Measurements from ENCODE around the gene SBF2.
"Not testable (repeated sequence)": the region's sequence is repeated elsewhere in the genome, so short reads cannot be mapped to it uniquely, and the experiment has no call there.

SBF2 gene

DNA sequence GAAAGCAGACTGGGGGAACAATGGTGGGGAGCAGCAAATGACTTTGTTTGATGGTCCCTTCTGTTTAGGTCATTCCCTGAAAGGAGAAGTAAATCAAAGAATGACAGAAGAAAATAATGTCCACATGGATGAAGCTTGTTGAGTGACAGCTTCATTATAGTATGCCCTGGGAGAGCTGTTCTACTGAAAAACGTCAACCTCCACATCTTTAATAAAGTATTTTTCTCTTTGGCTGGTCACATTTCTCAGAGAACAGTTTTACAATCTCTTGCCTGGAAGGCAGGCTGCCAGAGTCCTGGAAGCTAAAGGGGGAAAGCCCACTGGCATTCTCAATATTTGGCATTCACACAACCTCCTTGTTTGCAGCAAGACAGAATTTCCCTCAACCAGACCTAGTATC lies 342.2 kb downstream of the SBF2 start:
- no peak overlapping the region for H3K4me2 ChIP-seq (ENCODE audit: insufficient read depth, low read length)
- H3K27ac ChIP-seq (ENCODE audit: low read length), result no peak overlapping the region
- no peak overlapping the region for H2AFZ ChIP-seq (ENCODE audit: low read depth, low read length)
- no peaks in the 10 kb centered on the region for H3K27me3 ChIP-seq (ENCODE audit: insufficient read depth, low read length, poor library complexity)
- no peak for ATAC-seq (ENCODE audit: insufficient read depth, low read depth)
- H4K20me1 ChIP-seq (ENCODE audit: insufficient read depth, low read length), result no peaks in the 10 kb centered on the region
- H3K36me3 ChIP-seq (ENCODE audit: insufficient read depth, low read length), result no peaks in the 10 kb centered on the region
- H3K4me1 ChIP-seq (ENCODE audit: insufficient read depth, low read length), result no peaks in the 10 kb centered on the region
- no peaks in the 10 kb centered on the region for H3K9me3 ChIP-seq (ENCODE audit: insufficient read depth, low read length, severe bottlenecking)
- H3K9ac ChIP-seq (ENCODE audit: low read depth, low read length), result no peak overlapping the region
- TF ChIP-seq, protein P1, sequence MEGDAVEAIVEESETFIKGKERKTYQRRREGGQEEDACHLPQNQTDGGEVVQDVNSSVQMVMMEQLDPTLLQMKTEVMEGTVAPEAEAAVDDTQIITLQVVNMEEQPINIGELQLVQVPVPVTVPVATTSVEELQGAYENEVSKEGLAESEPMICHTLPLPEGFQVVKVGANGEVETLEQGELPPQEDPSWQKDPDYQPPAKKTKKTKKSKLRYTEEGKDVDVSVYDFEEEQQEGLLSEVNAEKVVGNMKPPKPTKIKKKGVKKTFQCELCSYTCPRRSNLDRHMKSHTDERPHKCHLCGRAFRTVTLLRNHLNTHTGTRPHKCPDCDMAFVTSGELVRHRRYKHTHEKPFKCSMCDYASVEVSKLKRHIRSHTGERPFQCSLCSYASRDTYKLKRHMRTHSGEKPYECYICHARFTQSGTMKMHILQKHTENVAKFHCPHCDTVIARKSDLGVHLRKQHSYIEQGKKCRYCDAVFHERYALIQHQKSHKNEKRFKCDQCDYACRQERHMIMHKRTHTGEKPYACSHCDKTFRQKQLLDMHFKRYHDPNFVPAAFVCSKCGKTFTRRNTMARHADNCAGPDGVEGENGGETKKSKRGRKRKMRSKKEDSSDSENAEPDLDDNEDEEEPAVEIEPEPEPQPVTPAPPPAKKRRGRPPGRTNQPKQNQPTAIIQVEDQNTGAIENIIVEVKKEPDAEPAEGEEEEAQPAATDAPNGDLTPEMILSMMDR (IDR thresholded peaks at IDR 0.05; ENCODE audit: borderline replicate concordance, extremely low read depth, low read length, poor library complexity, severe bottlenecking), result no peak
- TF ChIP-seq EZH2 (IDR thresholded peaks at IDR 0.05; ENCODE audit: borderline replicate concordance, low read depth, low read length, severe bottlenecking), result no peak
- no peak for DNase-seq
- H3K4me3 ChIP-seq (ENCODE audit: low read depth in 1 of 2, low read length in 2 of 2), result no peak overlapping the region
- no peaks in the 10 kb centered on the region for H3K79me2 ChIP-seq (ENCODE audit: insufficient read depth, low read length)

GRCh38 chr11:9950462-9950861 lies 343.6 kb downstream of the SBF2 start:
- Histone ChIP-seq H3K4me3 (ENCODE audit: low read depth in 1 of 2, low read length in 2 of 2) (no peak overlapping the region), H3K27ac (ENCODE audit: low read length) (no peak overlapping the region), H3K9ac (ENCODE audit: low read depth, low read length) (no peak overlapping the region), H3K9me3 (ENCODE audit: insufficient read depth, low read length, severe bottlenecking) (no peaks in the 10 kb centered on the region), H3K79me2 (ENCODE audit: insufficient read depth, low read length) (no peaks in the 10 kb centered on the region), H3K36me3 (ENCODE audit: insufficient read depth, low read length) (0 out of 2 replicates have a peak, but pooled peaks cover 6% of the 10 kb centered on the region), H3K4me2 (ENCODE audit: insufficient read depth, low read length) (no peak overlapping the region), H3K4me1 (ENCODE audit: insufficient read depth, low read length) (no peaks in the 10 kb centered on the region), H4K20me1 (ENCODE audit: insufficient read depth, low read length) (no peaks in the 10 kb centered on the region), H3K27me3 (ENCODE audit: insufficient read depth, low read length, poor library complexity) (no peaks in the 10 kb centered on the region), H2AFZ (ENCODE audit: low read depth, low read length) (no peak overlapping the region)
- no peak for TF ChIP-seq EZH2 (IDR thresholded peaks at IDR 0.05; ENCODE audit: borderline replicate concordance, low read depth, low read length, severe bottlenecking)
- ATAC-seq (ENCODE audit: insufficient read depth, low read depth), result no peak
- DNase-seq, result no peak

GRCh38 chr11:9947231-9947864 lies 346.7 kb downstream of the SBF2 start:
- H3K9ac ChIP-seq (ENCODE audit: low read depth, low read length), result no peak overlapping the region
- H3K4me2 ChIP-seq (ENCODE audit: insufficient read depth, low read length), result no peak overlapping the region
- no peaks in the 10 kb centered on the region for H3K79me2 ChIP-seq (ENCODE audit: insufficient read depth, low read length)
- H3K9me3 ChIP-seq (ENCODE audit: insufficient read depth, low read length, severe bottlenecking), result no peaks in the 10 kb centered on the region
- H3K27me3 ChIP-seq (ENCODE audit: insufficient read depth, low read length, poor library complexity), result no peaks in the 10 kb centered on the region
- no peak overlapping the region for H3K27ac ChIP-seq (ENCODE audit: low read length)
- DNase-seq, result no peak
- H3K4me1 ChIP-seq (ENCODE audit: insufficient read depth, low read length), result no peaks in the 10 kb centered on the region
- TF ChIP-seq, protein P1 (IDR thresholded peaks at IDR 0.05; ENCODE audit: borderline replicate concordance, extremely low read depth, low read length, poor library complexity, severe bottlenecking), result no peak
- TF ChIP-seq EZH2 (IDR thresholded peaks at IDR 0.05; ENCODE audit: borderline replicate concordance, low read depth, low read length, severe bottlenecking), result no peak
- H3K4me3 ChIP-seq (ENCODE audit: low read depth in 1 of 2, low read length in 2 of 2), result no peak overlapping the region
- 0 out of 2 replicates have a peak, but pooled peaks cover 7% of the 10 kb centered on the region for H3K36me3 ChIP-seq (ENCODE audit: insufficient read depth, low read length)
- H2AFZ ChIP-seq (ENCODE audit: low read depth, low read length), result no peak overlapping the region
- H4K20me1 ChIP-seq (ENCODE audit: insufficient read depth, low read length), result no peaks in the 10 kb centered on the region
- ATAC-seq (ENCODE audit: insufficient read depth, low read depth), result no peak

DNA sequence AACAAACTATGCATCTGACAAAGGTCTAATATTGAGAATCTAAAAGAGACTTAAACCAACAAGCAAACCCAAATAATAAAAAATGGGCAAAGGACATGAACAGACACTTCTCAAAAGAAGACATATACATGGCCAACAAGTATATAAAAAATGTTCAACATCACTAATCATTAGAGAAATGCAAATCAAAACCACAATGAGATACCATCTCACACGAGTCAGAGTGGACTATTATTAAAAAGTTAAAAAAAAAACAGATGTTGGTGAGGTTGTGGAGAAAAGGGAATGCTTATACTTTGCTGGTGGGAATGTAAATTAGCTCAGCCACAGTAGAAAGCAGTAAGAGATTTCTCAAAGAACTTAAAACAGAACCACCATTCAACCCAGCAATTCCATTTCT lies 348.3 kb downstream of the SBF2 start:
- not testable (repeated sequence) for H3K27ac ChIP-seq (ENCODE audit: low read length); H2AFZ ChIP-seq (ENCODE audit: low read depth, low read length); H3K4me3 ChIP-seq (ENCODE audit: low read depth in 1 of 2, low read length in 2 of 2); H3K27me3 ChIP-seq (ENCODE audit: insufficient read depth, low read length, poor library complexity); H3K36me3 ChIP-seq (ENCODE audit: insufficient read depth, low read length); H3K9ac ChIP-seq (ENCODE audit: low read depth, low read length); DNase-seq; H3K4me1 ChIP-seq (ENCODE audit: insufficient read depth, low read length); H3K79me2 ChIP-seq (ENCODE audit: insufficient read depth, low read length); H3K4me2 ChIP-seq (ENCODE audit: insufficient read depth, low read length); H4K20me1 ChIP-seq (ENCODE audit: insufficient read depth, low read length); ATAC-seq (ENCODE audit: insufficient read depth, low read depth); H3K9me3 ChIP-seq (ENCODE audit: insufficient read depth, low read length, severe bottlenecking)
